22Rv1 (cell line): ENCODE data around the gene PNMA1.

Experiments
- CTCF ChIP-seq: fragments of 450-650 bp; IDR thresholded peaks from 2 replicates; pipeline ENCODE4 v1.5.1; 2017; ENCODE audit warnings: mild to moderate bottlenecking
- ZFX ChIP-seq: fragments of 450-650 bp; IDR thresholded peaks from 2 replicates; pipeline ENCODE4 v1.6.1; 2017; ENCODE audit warnings: antibody characterized with exemption, borderline replicate concordance

GRCh38 chr14:73745571-73746519, 31.7 kb upstream of the PNMA1 start:
- no peak for TF ChIP-seq ZFX
- TF ChIP-seq CTCF, result no peak
